Panc1 (cell line): ENCODE results near the gene NHLRC2. TPM values are rescaled to one million over a fixed set of nuclear protein-coding genes. Genes with fewer than 3 reads are reported as not detected.

Source experiments
- ATAC-seq: fragments of 200-7000 bp; cut with Tn5 transposase; 2 replicates; pipeline ENCODE4 v1.9.1; 2020; ENCODE audit warnings: mild to moderate bottlenecking, moderate library complexity
- BruUV-seq: library from RNA; stranded (reverse); fragments of 400-500 nt; replicated peaks from 2 replicates; lab custom pipeline; 2021; lab: Mats Ljungman, UMichigan
- CTCF ChIA-PET: fragments of 300-600 bp; sonication (Branson Sonifier 250); formaldehyde crosslinking; loops from one replicate; lab custom pipeline; 2022; ENCODE audit warnings: antibody characterized with exemption; lab: Charles Lee
- POLR2A ChIA-PET: fragments of 300-600 bp; sonication (Branson Sonifier 250); formaldehyde crosslinking; loops from one replicate; lab custom pipeline; 2022; ENCODE audit warnings: antibody characterized with exemption; lab: Charles Lee
- DNase-seq: peaks from one replicate; pipeline ENCODE4 v3.0.0-alpha.2; 2010; ENCODE audit warnings: low read depth, low spot score
- H3K27ac ChIP-seq: 2 replicates; pipeline ENCODE4 v1.5.1; 2011; ENCODE audit warnings: mild to moderate bottlenecking, low read length, inconsistent platforms
- H3K27me3 ChIP-seq: fragments of 200-500 bp; sonication (Bioruptor generic); 2 replicates; pipeline ENCODE4 v1.6.0; 2014; ENCODE audit warnings: low read length, inconsistent platforms; ENCODE audit not compliant: control insufficient read depth, insufficient read depth
- H3K36me3 ChIP-seq: fragments of 200-500 bp; sonication (Bioruptor generic); 2 replicates; pipeline ENCODE4 v1.5.1; 2014; ENCODE audit warnings: inconsistent platforms, mild to moderate bottlenecking, low read length, moderate library complexity; ENCODE audit not compliant: control insufficient read depth, insufficient read depth
- H3K4me1 ChIP-seq: 2 replicates; pipeline ENCODE4 v1.5.1; 2011; ENCODE audit warnings: inconsistent platforms, mild to moderate bottlenecking, low read length, moderate library complexity; ENCODE audit not compliant: control insufficient read depth, insufficient read depth
- H3K4me3 ChIP-seq, 2 experiments: 2 replicates each; pipeline ENCODE4 v1.5.1; 2011 to 2012; ENCODE audit warnings: low read depth in 2 of 2, low read length in 2 of 2, mild to moderate bottlenecking in 2 of 2, inconsistent platforms in 1 of 2, moderate library complexity in 1 of 2
- H3K9me3 ChIP-seq: fragments of 200-500 bp; sonication (Bioruptor generic); 2 replicates; pipeline ENCODE4 v1.5.1; 2014; ENCODE audit warnings: low read depth, mild to moderate bottlenecking, inconsistent platforms, low read length, moderate library complexity; ENCODE audit not compliant: control insufficient read depth, insufficient read depth
- POLR2AphosphoS5 ChIP-seq: IDR thresholded peaks from 2 replicates; pipeline ENCODE4 v1.6.1; 2012; ENCODE audit warnings: mild to moderate bottlenecking, low read depth, low read length, moderate library complexity
- SIN3A ChIP-seq: IDR thresholded peaks from 2 replicates; pipeline ENCODE4 v1.6.1; 2012; ENCODE audit warnings: low read depth, mild to moderate bottlenecking, low read length, moderate library complexity, borderline replicate concordance; ENCODE audit not compliant: insufficient read depth
- TCF7L2 ChIP-seq: IDR thresholded peaks from 2 replicates; pipeline ENCODE4 v1.6.1; 2011; ENCODE audit warnings: mild to moderate bottlenecking, low read depth, low read length, inconsistent platforms
- in situ Hi-C: cut with HindIII; loops from 2 replicates; pipeline ENCODE4 v1.10.0; 2016; ENCODE audit warnings: low sequenced_read_pairs, low pct_unique_long_range_greater_than_20kb
- intact Hi-C: fragments of 100-400 bp; cut with micrococcal nuclease; formaldehyde crosslinking; loops from one replicate; pipeline ENCODE4 v1.10.0; 2022; ENCODE audit not compliant: unreplicated experiment
- total RNA-seq: library from RNA; stranded (reverse); gene quantifications from one replicate; pipeline ENCODE4 v1.2.1, GENCODE V29; 2021; ENCODE audit not compliant: unreplicated experiment
- TF ChIP-seq, protein P1 (sequence below), 2 experiments: IDR thresholded peaks; 2 replicates each; pipeline ENCODE4 v1.6.1; 2011 to 2012; ENCODE audit warnings: low read depth in 2 of 2, control low read depth in 1 of 2, low read length in 1 of 2, mild to moderate bottlenecking in 1 of 2, moderate library complexity in 1 of 2; ENCODE audit not compliant: insufficient read depth in 1 of 2
- TF ChIP-seq, protein P2 (sequence below): fragments of 450-650 bp; IDR thresholded peaks from 2 replicates; pipeline ENCODE4 v1.5.1; 2017; ENCODE audit warnings: mild to moderate bottlenecking

NHLRC2 gene
- total RNA-seq, 1 experiment from 2014 or later, result 47.3 TPM

- intact Hi-C loops, result no loop called here
- no peaks in the 10 kb centered on the region for H3K36me3 ChIP-seq
- H3K4me3 ChIP-seq, result no peak overlapping the region
- no peaks in the 10 kb centered on the region for H3K27me3 ChIP-seq
- in situ Hi-C loops, result no loop called here
- ATAC-seq, result no peak
- CTCF ChIA-PET, result no interaction called here
- H3K9me3 ChIP-seq, result no peaks in the 10 kb centered on the region
- no peaks in the 10 kb centered on the region for H3K4me1 ChIP-seq
- no TSS peak for BruUV-seq
- DNase-seq, result no peak
- no peak overlapping the region for H3K27ac ChIP-seq
- no peak for TF ChIP-seq TCF7L2
- TF ChIP-seq, protein P1, sequence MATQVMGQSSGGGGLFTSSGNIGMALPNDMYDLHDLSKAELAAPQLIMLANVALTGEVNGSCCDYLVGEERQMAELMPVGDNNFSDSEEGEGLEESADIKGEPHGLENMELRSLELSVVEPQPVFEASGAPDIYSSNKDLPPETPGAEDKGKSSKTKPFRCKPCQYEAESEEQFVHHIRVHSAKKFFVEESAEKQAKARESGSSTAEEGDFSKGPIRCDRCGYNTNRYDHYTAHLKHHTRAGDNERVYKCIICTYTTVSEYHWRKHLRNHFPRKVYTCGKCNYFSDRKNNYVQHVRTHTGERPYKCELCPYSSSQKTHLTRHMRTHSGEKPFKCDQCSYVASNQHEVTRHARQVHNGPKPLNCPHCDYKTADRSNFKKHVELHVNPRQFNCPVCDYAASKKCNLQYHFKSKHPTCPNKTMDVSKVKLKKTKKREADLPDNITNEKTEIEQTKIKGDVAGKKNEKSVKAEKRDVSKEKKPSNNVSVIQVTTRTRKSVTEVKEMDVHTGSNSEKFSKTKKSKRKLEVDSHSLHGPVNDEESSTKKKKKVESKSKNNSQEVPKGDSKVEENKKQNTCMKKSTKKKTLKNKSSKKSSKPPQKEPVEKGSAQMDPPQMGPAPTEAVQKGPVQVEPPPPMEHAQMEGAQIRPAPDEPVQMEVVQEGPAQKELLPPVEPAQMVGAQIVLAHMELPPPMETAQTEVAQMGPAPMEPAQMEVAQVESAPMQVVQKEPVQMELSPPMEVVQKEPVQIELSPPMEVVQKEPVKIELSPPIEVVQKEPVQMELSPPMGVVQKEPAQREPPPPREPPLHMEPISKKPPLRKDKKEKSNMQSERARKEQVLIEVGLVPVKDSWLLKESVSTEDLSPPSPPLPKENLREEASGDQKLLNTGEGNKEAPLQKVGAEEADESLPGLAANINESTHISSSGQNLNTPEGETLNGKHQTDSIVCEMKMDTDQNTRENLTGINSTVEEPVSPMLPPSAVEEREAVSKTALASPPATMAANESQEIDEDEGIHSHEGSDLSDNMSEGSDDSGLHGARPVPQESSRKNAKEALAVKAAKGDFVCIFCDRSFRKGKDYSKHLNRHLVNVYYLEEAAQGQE (IDR thresholded peaks at IDR 0.05; ENCODE audit: insufficient read depth in 1 of 2, low read depth in 2 of 2, low read length in 1 of 2), result no peak
- no peak for TF ChIP-seq SIN3A
- TF ChIP-seq POLR2AphosphoS5, result no peak
- TF ChIP-seq, protein P2, sequence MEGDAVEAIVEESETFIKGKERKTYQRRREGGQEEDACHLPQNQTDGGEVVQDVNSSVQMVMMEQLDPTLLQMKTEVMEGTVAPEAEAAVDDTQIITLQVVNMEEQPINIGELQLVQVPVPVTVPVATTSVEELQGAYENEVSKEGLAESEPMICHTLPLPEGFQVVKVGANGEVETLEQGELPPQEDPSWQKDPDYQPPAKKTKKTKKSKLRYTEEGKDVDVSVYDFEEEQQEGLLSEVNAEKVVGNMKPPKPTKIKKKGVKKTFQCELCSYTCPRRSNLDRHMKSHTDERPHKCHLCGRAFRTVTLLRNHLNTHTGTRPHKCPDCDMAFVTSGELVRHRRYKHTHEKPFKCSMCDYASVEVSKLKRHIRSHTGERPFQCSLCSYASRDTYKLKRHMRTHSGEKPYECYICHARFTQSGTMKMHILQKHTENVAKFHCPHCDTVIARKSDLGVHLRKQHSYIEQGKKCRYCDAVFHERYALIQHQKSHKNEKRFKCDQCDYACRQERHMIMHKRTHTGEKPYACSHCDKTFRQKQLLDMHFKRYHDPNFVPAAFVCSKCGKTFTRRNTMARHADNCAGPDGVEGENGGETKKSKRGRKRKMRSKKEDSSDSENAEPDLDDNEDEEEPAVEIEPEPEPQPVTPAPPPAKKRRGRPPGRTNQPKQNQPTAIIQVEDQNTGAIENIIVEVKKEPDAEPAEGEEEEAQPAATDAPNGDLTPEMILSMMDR, result no peak
- POLR2A ChIA-PET, result interaction anchor here (0.6 kb wide), 1 partner anchor 953 kb away, joined by 4 read pairs; no protein-coding TSS in a partner anchor
These were observed 82.8 kb downstream of the NHLRC2 start for GRCh38 chr10:113937258-113937657.

DNA sequence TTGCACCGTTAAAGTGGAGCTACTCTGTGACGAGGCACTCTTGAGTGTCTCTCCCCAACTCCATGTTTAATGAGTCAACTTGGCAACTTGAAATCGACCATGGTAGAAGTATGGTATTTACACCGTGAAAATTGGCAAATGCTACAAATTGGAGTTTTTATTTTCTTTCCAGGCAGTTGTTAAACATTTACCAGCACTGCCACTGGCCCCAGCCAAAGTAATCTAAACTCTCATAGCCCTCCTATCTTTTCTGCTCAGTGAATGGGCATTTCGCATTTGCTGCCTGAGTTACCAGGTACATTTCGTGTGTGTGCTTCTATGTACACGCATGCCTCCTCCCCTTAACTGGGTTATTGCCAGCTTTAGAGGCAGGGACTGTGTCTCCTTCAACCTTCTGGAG is 83.3 kb downstream of the NHLRC2 start:
- H3K4me1 ChIP-seq, result no peaks in the 10 kb centered on the region
- H3K4me3 ChIP-seq, result no peak overlapping the region
- in situ Hi-C loops, result no loop called here
- no peak for DNase-seq
- ChIA-PET CTCF (no interaction called here), POLR2A (no interaction called here)
- no TSS peak for BruUV-seq
- no peaks in the 10 kb centered on the region for H3K36me3 ChIP-seq
- no peak for ATAC-seq
- TF ChIP-seq, protein P2, result no peak
- TF ChIP-seq SIN3A (no peak), TCF7L2 (no peak), POLR2AphosphoS5 (no peak)
- TF ChIP-seq, protein P1 (IDR thresholded peaks at IDR 0.05; ENCODE audit: insufficient read depth in 1 of 2, low read depth in 2 of 2, low read length in 1 of 2), result no peak
- no peaks in the 10 kb centered on the region for H3K9me3 ChIP-seq
- H3K27ac ChIP-seq, result no peak overlapping the region
- intact Hi-C loops, result no loop called here
- no peaks in the 10 kb centered on the region for H3K27me3 ChIP-seq
